ENCODE data around the gene OSBPL9. TPM values are rescaled to one million over a fixed set of nuclear protein-coding genes. Genes with fewer than 3 reads are reported as not detected.

OSBPL9 gene
- total RNA-seq, 1 donor from 2014 or later: 72.2 TPM

DNA sequence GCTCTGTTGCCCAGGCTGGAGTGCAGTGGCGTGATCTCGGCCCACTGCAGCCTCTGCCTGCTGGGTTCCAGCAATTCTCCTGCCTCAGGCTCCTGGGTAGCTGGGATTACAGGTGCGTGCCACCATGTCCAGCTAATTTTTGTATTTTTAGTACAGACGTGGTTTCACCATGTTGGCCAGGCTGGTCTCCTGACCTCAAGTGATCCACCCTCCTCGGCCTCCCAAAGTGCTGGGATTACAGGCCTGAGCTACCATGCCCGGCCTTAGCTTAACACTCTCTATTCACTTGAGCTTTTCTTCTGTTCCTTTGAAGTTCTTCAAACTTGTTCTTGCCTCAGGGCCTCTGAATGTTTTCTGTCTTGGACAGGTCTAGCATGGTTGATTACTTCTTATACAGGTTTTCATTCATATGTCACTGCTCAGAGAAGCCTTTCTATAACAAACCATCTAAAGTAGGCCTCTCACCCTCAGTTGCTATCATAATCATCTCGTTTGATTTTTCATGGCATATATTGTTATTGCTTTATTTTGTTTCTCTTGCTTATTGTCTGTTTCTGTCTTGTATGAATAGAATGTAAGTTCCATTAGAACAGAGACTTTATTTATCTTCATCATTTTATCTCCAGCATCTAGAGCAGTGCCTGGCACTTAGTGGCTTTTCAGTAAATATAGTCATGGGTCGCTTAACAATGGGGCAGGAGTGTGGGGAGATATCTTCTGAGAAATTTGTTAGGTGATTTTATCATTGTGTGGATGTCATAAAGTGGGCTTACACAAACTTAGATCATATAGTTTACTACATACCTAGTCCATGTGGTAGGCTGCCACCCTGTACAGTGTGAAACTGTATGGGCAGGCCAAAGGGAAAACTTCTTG, 12.1 kb downstream of the OSBPL9 start:
- Histone ChIP-seq H3K27me3 (no peaks in the 10 kb centered on the region), H3K27ac (no peak overlapping the region), H3K36me3 (no peaks in the 10 kb centered on the region), H3K9me3 (no peaks in the 10 kb centered on the region), H3K4me3 (no peak overlapping the region), H3K4me1 (peaks cover 59% of the 10 kb centered on the region)
- no peak for TF ChIP-seq POLR2A (IDR thresholded peaks at IDR 0.05)
- DNase-seq (ENCODE audit: extremely low spot score in 2 of 2): no peak
- intact Hi-C loops (cut with DNase I): loop anchor here (2.0 to 10.0 kb wide), 2 partner anchors 32 to 136 kb away; no protein-coding TSS in a partner anchor

DNA sequence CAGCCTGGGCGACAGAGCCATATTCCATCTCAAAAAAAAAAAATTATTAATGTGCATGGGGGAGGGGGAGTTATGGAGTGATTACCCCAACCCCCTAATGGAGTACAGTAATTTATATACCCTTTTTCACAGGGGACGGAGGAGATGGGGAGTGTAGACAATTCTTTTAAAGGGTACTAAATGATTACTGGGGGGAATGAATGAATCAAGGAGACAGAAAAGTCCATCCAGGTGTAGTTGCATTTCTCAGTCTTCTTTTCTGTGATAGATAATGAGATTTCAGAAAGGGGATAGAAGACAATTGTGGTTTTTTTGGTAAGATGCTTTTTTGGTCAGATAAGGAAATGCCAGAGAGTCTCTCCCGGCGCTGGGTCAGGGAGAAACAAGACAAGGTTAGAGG, 13.0 kb downstream of the OSBPL9 start:
- H3K4me1 ChIP-seq: peaks cover 58% of the 10 kb centered on the region
- intact Hi-C loops (cut with DNase I): loop anchor here (2.0 to 10.0 kb wide), 2 partner anchors 31 to 135 kb away; no protein-coding TSS in a partner anchor
- TF ChIP-seq, protein P1, sequence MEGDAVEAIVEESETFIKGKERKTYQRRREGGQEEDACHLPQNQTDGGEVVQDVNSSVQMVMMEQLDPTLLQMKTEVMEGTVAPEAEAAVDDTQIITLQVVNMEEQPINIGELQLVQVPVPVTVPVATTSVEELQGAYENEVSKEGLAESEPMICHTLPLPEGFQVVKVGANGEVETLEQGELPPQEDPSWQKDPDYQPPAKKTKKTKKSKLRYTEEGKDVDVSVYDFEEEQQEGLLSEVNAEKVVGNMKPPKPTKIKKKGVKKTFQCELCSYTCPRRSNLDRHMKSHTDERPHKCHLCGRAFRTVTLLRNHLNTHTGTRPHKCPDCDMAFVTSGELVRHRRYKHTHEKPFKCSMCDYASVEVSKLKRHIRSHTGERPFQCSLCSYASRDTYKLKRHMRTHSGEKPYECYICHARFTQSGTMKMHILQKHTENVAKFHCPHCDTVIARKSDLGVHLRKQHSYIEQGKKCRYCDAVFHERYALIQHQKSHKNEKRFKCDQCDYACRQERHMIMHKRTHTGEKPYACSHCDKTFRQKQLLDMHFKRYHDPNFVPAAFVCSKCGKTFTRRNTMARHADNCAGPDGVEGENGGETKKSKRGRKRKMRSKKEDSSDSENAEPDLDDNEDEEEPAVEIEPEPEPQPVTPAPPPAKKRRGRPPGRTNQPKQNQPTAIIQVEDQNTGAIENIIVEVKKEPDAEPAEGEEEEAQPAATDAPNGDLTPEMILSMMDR (IDR thresholded peaks at IDR 0.05): no peak

DNA sequence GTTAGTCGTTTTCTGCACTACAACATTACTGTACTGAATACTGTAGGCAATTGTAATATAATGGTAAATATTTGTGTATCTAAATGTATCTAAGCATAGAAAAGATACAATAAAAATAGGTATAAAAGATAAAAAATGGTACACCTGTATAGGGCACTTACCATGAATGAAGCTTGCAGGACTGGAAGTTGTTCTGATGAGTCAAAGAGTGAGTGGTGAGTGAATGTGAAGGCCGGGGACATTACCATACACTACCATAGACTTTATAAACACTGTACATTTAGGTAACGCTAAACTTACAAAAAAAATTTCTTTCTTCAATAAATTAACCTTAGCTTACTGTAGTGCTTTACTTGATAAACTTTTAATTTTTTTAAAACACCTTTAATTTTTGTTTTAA, 13.5 kb downstream of the OSBPL9 start:
- H3K4me3 ChIP-seq: no peak overlapping the region
- H3K27ac ChIP-seq: no peak overlapping the region
- peaks cover 58% of the 10 kb centered on the region for H3K4me1 ChIP-seq
- H3K36me3 ChIP-seq: no peaks in the 10 kb centered on the region
- TF ChIP-seq, protein P1 (IDR thresholded peaks at IDR 0.05): no peak
- no peak for TF ChIP-seq POLR2A (IDR thresholded peaks at IDR 0.05)
- no peak for TF ChIP-seq POLR2AphosphoS5 (IDR thresholded peaks at IDR 0.05; ENCODE audit: insufficient read depth in 1 of 2, low read depth in 1 of 2)
- H3K27me3 ChIP-seq: no peaks in the 10 kb centered on the region
- H3K9me3 ChIP-seq: no peaks in the 10 kb centered on the region
- no peak for DNase-seq (ENCODE audit: extremely low spot score in 2 of 2)
- intact Hi-C loops (cut with DNase I): no loop called here

More for the DNA sequence above, 13.0 kb downstream of the OSBPL9 start:
- H3K27ac ChIP-seq: no peak overlapping the region
- H3K4me3 ChIP-seq: no peak overlapping the region
- no peaks in the 10 kb centered on the region for H3K9me3 ChIP-seq
- no peak for DNase-seq (ENCODE audit: extremely low spot score in 2 of 2)
- H3K36me3 ChIP-seq: no peaks in the 10 kb centered on the region
- no peaks in the 10 kb centered on the region for H3K27me3 ChIP-seq

DNA sequence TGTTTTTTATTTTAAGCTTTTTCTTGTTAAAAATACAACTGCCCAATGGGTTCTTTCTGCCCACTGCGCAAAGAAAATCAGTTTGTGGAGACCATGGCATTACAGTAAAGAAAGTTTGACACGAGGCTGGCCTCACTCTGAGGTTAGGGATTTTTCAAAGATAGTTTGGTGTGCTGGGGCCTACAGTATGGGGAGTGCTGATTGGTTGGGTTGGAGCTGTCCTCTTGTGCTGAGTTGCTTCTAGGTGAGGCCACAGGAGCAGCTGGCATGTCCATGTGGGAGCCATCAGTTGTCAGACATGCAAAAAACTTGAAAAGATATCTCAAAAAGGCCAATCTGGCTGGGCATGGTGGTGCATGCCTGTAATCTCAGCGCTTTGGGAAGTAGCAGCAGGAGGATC, 14.0 kb downstream of the OSBPL9 start:
- no peak overlapping the region for H3K4me3 ChIP-seq
- H3K9me3 ChIP-seq: no peaks in the 10 kb centered on the region
- TF ChIP-seq POLR2A (IDR thresholded peaks at IDR 0.05) (no peak), POLR2AphosphoS5 (IDR thresholded peaks at IDR 0.05; ENCODE audit: insufficient read depth in 1 of 2, low read depth in 1 of 2) (no peak)
- TF ChIP-seq, protein P1 (IDR thresholded peaks at IDR 0.05): no peak
- no peaks in the 10 kb centered on the region for H3K36me3 ChIP-seq
- DNase-seq (ENCODE audit: extremely low spot score in 2 of 2): no peak
- intact Hi-C loops (cut with DNase I): no loop called here
- no peaks in the 10 kb centered on the region for H3K27me3 ChIP-seq
- peaks cover 57% of the 10 kb centered on the region for H3K4me1 ChIP-seq
- no peak overlapping the region for H3K27ac ChIP-seq

DNA sequence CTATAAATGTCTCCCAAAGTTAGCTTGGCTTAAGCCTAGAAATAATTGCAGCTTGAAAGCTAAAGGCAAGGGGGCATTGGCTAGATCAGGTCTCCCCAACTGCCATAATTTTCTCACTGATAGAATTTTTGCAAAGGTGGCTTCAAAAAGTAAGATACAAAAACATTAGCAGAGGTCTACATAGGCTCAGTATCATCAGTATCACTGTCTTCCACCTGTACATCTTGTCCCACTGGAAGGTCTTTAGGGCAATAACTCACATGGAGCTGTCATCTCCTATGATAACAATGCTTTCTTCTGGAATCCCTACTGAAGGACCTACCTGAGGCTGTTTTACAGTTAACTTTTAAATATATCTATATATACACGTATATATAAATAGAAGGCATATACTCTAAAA, 14.9 kb downstream of the OSBPL9 start:
- Histone ChIP-seq H3K4me3 (no peak overlapping the region), H3K4me1 (peaks cover 51% of the 10 kb centered on the region), H3K9me3 (no peaks in the 10 kb centered on the region), H3K36me3 (no peaks in the 10 kb centered on the region), H3K27ac (no peak overlapping the region), H3K27me3 (no peaks in the 10 kb centered on the region)
- TF ChIP-seq POLR2AphosphoS5 (IDR thresholded peaks at IDR 0.05; ENCODE audit: insufficient read depth in 1 of 2, low read depth in 1 of 2) (no peak), POLR2A (IDR thresholded peaks at IDR 0.05) (no peak)
- TF ChIP-seq, protein P1 (IDR thresholded peaks at IDR 0.05): no peak
- no peak for DNase-seq (ENCODE audit: extremely low spot score in 2 of 2)
- intact Hi-C loops (cut with DNase I): no loop called here
